GM12873 (cell line): ENCODE measurements around the gene CNTROB.

Experiments used
- CTCF ChIP-seq: IDR thresholded peaks from 2 replicates; pipeline ENCODE4 v1.5.1; 2012; ENCODE audit warnings: low read depth, mild to moderate bottlenecking, moderate library complexity, low read length, control low read depth; ENCODE audit not compliant: insufficient read depth; ENCODE audit errors: missing control alignments

The CNTROB gene

GRCh38 chr17:7887038-7887481 lies 44.9 kb upstream of the CNTROB start:
- no peak for TF ChIP-seq CTCF

GRCh38 chr17:7887482-7888183 lies 44.4 kb upstream of the CNTROB start:
- no peak for TF ChIP-seq CTCF

GRCh38 chr17:7888184-7888920 lies 43.7 kb upstream of the CNTROB start, which contains the start of gene CHD3:
Gene CHD3, plus strand, starts transcription at chr17:7888789. Its CDS starts 212 bp downstream, at chr17:7889001.
- no peak for TF ChIP-seq CTCF

- TF ChIP-seq CTCF = peak; percentile 18
Observed at GRCh38 chr17:7889166-7889955, 42.6 kb upstream of the CNTROB start.

GRCh38 chr17:7893187-7893880 lies 38.7 kb upstream of the CNTROB start:
- TF ChIP-seq CTCF = no peak

- no peak for TF ChIP-seq CTCF
Observed at GRCh38 chr17:7894226-7894625, 37.8 kb upstream of the CNTROB start.

- TF ChIP-seq CTCF = no peak
Observed at GRCh38 chr17:7894866-7895265, 37.1 kb upstream of the CNTROB start.
